ENCODE data around the gene ZFYVE9. TPM values are rescaled to one million over a fixed set of nuclear protein-coding genes. Genes with fewer than 3 reads are reported as not detected.
A peak's percentile ranks its signal among the peaks of the same experiment; 100 is the strongest.

The ZFYVE9 gene
- total RNA-seq, 1 donor from 2014 or later, result 17.6 TPM

GRCh38 chr1:52243221-52243987 lies 101.5 kb downstream of the ZFYVE9 start:
- DNase-seq (ENCODE audit: low read depth), result no peak

GRCh38 chr1:52249831-52250230 lies 107.9 kb downstream of the ZFYVE9 start:
- H3K4me3 ChIP-seq (ENCODE audit: low read depth, low read length), result no peak overlapping the region
- DNase-seq (ENCODE audit: low read depth), result no peak
- TF ChIP-seq CTCF (conservative IDR thresholded peaks at IDR 0.05; ENCODE audit: low read depth, low read length), result no peak

More at GRCh38 chr1:52243221-52243987, 101.5 kb downstream of the ZFYVE9 start:
- TF ChIP-seq CTCF (conservative IDR thresholded peaks at IDR 0.05; ENCODE audit: low read depth, low read length), result no peak
- H3K4me3 ChIP-seq (ENCODE audit: low read depth, low read length), result no peak overlapping the region

- no peak overlapping the region for H3K4me3 ChIP-seq (ENCODE audit: low read depth, low read length)
- no peak for TF ChIP-seq CTCF (conservative IDR thresholded peaks at IDR 0.05; ENCODE audit: low read depth, low read length)
- DNase-seq (ENCODE audit: low read depth), result no peak
Measured at GRCh38 chr1:52253421-52253820, 111.5 kb downstream of the ZFYVE9 start.

- H3K4me3 ChIP-seq (ENCODE audit: low read depth, low read length), result no peak overlapping the region
- DNase-seq (ENCODE audit: low read depth), result no peak
- TF ChIP-seq CTCF (conservative IDR thresholded peaks at IDR 0.05; ENCODE audit: low read depth, low read length), result no peak
Measured at GRCh38 chr1:52259886-52260285, 118.0 kb downstream of the ZFYVE9 start.

- no peak for TF ChIP-seq CTCF (conservative IDR thresholded peaks at IDR 0.05; ENCODE audit: low read depth, low read length)
- no peak for DNase-seq (ENCODE audit: low read depth)
- H3K4me3 ChIP-seq (ENCODE audit: low read depth, low read length), result no peak overlapping the region
Measured at GRCh38 chr1:52263153-52263910, 121.4 kb downstream of the ZFYVE9 start.

GRCh38 chr1:52264530-52265115 lies 122.7 kb downstream of the ZFYVE9 start:
- no peak overlapping the region for H3K4me3 ChIP-seq (ENCODE audit: low read depth, low read length)

More at GRCh38 chr1:52264530-52265115, 122.7 kb downstream of the ZFYVE9 start:
- no peak for DNase-seq (ENCODE audit: low read depth)
- peak; percentile 7 for TF ChIP-seq CTCF (conservative IDR thresholded peaks at IDR 0.05; ENCODE audit: low read depth, low read length)

Measured in epithelial cell of proximal tubule (primary cell).